IMR-90 (cell line): ENCODE results near the gene C5orf52. TPM values are rescaled to one million over a fixed set of nuclear protein-coding genes. Genes with fewer than 3 reads are reported as not detected.
"Not testable (repeated sequence)": the region's sequence is repeated elsewhere in the genome, so short reads cannot be mapped to it uniquely, and the experiment has no call there.

Experiments used
- ATAC-seq: fragments of 200-7000 bp; cut with Tn5 transposase; 2 replicates; pipeline ENCODE4 v1.9.1; 2020; ENCODE audit warnings: low read depth, mild to moderate bottlenecking, moderate library complexity
- BruUV-seq: library from RNA; stranded (reverse); fragments of 400-500 nt; replicated peaks from 2 replicates; lab custom pipeline; 2021; lab: Mats Ljungman, UMichigan
- CTCF ChIA-PET: fragments of 300-600 bp; formaldehyde crosslinking; extraction: SDS; loops from one replicate; lab custom pipeline; 2021; ENCODE audit warnings: antibody characterized with exemption; lab: Yijun Ruan, JAX
- POLR2A ChIA-PET: fragments of 300-600 bp; sonication (Branson Sonifier 250); formaldehyde crosslinking; loops from one replicate; lab custom pipeline; 2022; ENCODE audit warnings: antibody characterized with exemption; ENCODE audit not compliant: unreplicated experiment; lab: Charles Lee
- DNase-seq: peaks from one replicate; pipeline ENCODE4 v3.0.0; 2013
- H2AFZ ChIP-seq: replicated peaks from 2 replicates; pipeline ENCODE3; 2013; ENCODE audit warnings: low read length, mild to moderate bottlenecking; ENCODE audit not compliant: poor library complexity
- H2AK5ac ChIP-seq: 2 replicates; pipeline ENCODE4 v1.6.1; 2013; ENCODE audit warnings: low read depth, low read length, inconsistent platforms
- H2AK9ac ChIP-seq: replicated peaks from 2 replicates; pipeline ENCODE3; 2013; ENCODE audit warnings: mild to moderate bottlenecking, low read depth, low read length, moderate library complexity; ENCODE audit not compliant: poor library complexity
- H2BK120ac ChIP-seq: 2 replicates; pipeline ENCODE4 v1.6.1; 2013; ENCODE audit warnings: low read depth, low read length, inconsistent platforms
- H2BK15ac ChIP-seq: 3 replicates; pipeline ENCODE4 v1.6.1; 2013; ENCODE audit warnings: low read depth, low read length, inconsistent platforms
- H2BK20ac ChIP-seq: 2 replicates; pipeline ENCODE4 v1.6.1; 2013; ENCODE audit warnings: low read depth, mild to moderate bottlenecking, inconsistent platforms, low read length, moderate library complexity
- H2BK5ac ChIP-seq: 2 replicates; pipeline ENCODE4 v1.6.1; 2013; ENCODE audit warnings: mild to moderate bottlenecking, low read depth, low read length, inconsistent platforms; ENCODE audit not compliant: poor library complexity, severe bottlenecking
- H3K14ac ChIP-seq: replicated peaks from 2 replicates; pipeline ENCODE4 v1.6.1; 2013; ENCODE audit warnings: low read depth, low read length, inconsistent platforms
- H3K18ac ChIP-seq: 2 replicates; pipeline ENCODE4 v1.6.1; 2013; ENCODE audit warnings: low read depth, low read length, control low read depth
- H3K23ac ChIP-seq: 2 replicates; pipeline ENCODE4 v1.6.1; 2013; ENCODE audit warnings: low read depth, low read length, inconsistent platforms
- H3K27ac ChIP-seq: 2 replicates; pipeline ENCODE4 v1.5.1; 2013; ENCODE audit warnings: mild to moderate bottlenecking, control low read depth, low read length; ENCODE audit not compliant: insufficient read depth
- H3K27me3 ChIP-seq: 2 replicates; pipeline ENCODE4 v1.6.1; 2013; ENCODE audit warnings: low read length; ENCODE audit not compliant: control insufficient read depth, insufficient read depth
- H3K36me3 ChIP-seq: 2 replicates; pipeline ENCODE4 v1.6.1; 2013; ENCODE audit warnings: low read length, mixed read lengths; ENCODE audit not compliant: control insufficient read depth, insufficient read depth
- H3K4ac ChIP-seq: 2 replicates; pipeline ENCODE4 v1.6.1; 2013; ENCODE audit warnings: low read depth, low read length, inconsistent platforms
- H3K4me1 ChIP-seq: 2 replicates; pipeline ENCODE4 v1.6.1; 2013; ENCODE audit warnings: low read length, mixed read lengths; ENCODE audit not compliant: control insufficient read depth, insufficient read depth
- H3K4me2 ChIP-seq: 2 replicates; pipeline ENCODE4 v1.6.1; 2013; ENCODE audit warnings: low read depth, mild to moderate bottlenecking, control low read depth, low read length, moderate library complexity
- H3K4me3 ChIP-seq: 2 replicates; pipeline ENCODE4 v1.5.1; 2013; ENCODE audit warnings: low read depth, mild to moderate bottlenecking, control low read depth, low read length, moderate library complexity; ENCODE audit not compliant: insufficient read depth
- H3K56ac ChIP-seq: 2 replicates; pipeline ENCODE4 v1.6.1; 2013; ENCODE audit warnings: low read length, inconsistent platforms; ENCODE audit not compliant: insufficient read depth; ENCODE audit errors: extremely low read depth
- H3K79me1 ChIP-seq, 2 experiments: 2 replicates each; pipeline ENCODE4 v1.6.1; 2013; ENCODE audit warnings: low read length in 2 of 2, inconsistent platforms in 1 of 2, low read depth in 1 of 2
- H3K9ac ChIP-seq: 2 replicates; pipeline ENCODE4 v1.6.1; 2013; ENCODE audit warnings: low read depth, low read length, control low read depth
- H3K9me1 ChIP-seq: 2 replicates; pipeline ENCODE4 v1.6.1; 2013; ENCODE audit warnings: low read length, inconsistent platforms; ENCODE audit not compliant: insufficient read depth
- H3K9me3 ChIP-seq: 2 replicates; pipeline ENCODE4 v1.6.1; 2013; ENCODE audit warnings: low read length; ENCODE audit not compliant: control insufficient read depth, insufficient read depth
- H4K20me1 ChIP-seq: 2 replicates; pipeline ENCODE4 v1.6.1; 2013; ENCODE audit warnings: low read length, inconsistent platforms; ENCODE audit not compliant: insufficient read depth
- H4K5ac ChIP-seq: 2 replicates; pipeline ENCODE4 v1.6.1; 2013; ENCODE audit warnings: mild to moderate bottlenecking, low read depth, low read length, control low read depth
- H4K8ac ChIP-seq, 2 experiments: 2 replicates each; pipeline ENCODE4 v1.6.1; 2013; ENCODE audit warnings: low read depth in 2 of 2, low read length in 2 of 2, control low read depth in 1 of 2, inconsistent platforms in 1 of 2
- H4K91ac ChIP-seq: 2 replicates; pipeline ENCODE4 v1.6.1; 2013; ENCODE audit warnings: low read depth, low read length, inconsistent platforms; ENCODE audit not compliant: insufficient read depth
- WGBS, 2 experiments: methylation state at CpG; one replicate each; pipeline versions ENCODE4 v1.1.5 to v1.1.7; 2013; ENCODE audit warnings: missing lambda C conversion rate in 2 of 2; ENCODE audit not compliant: insufficient read length in 1 of 2; ENCODE audit errors: extremely low coverage in 2 of 2; 5-methylcytosine and 5-hydroxymethylcytosine counted together
- dilution Hi-C: fragments of 300-500 bp; cut with HindIII; formaldehyde crosslinking; loops from one replicate; pipeline ENCODE4 v1.14.3; 2018; ENCODE audit warnings: low sequenced_read_pairs; ENCODE audit not compliant: unreplicated experiment
- in situ Hi-C: fragments of 300-500 bp; cut with MboI; formaldehyde crosslinking; loops from 3 replicates; pipeline ENCODE4 v1.14.3; 2019; ENCODE audit warnings: low sequenced_read_pairs, inconsistent platforms, mixed read lengths
- intact Hi-C: fragments of 100-400 bp; cut with micrococcal nuclease; formaldehyde crosslinking; loops from 2 replicates; pipeline ENCODE4 v1.10.0; 2022
- polyA plus RNA-seq, 3 experiments: library from polyadenylated mRNA; depleted of rRNA; stranded (reverse); fragments of >200 nt; gene quantifications; 2 replicates each; pipeline ENCODE4 v1.2.3, GENCODE V29; 2012; ENCODE audit warnings: low replicate concordance in 1 of 3
- total RNA-seq: library from RNA; depleted of rRNA; stranded (reverse); fragments of >200 nt; gene quantifications from 2 replicates; pipeline ENCODE4 v1.2.3, GENCODE V29; 2012

Gene C5orf52
- total and polyA plus RNA-seq, 2 of the 4 experiments (the other 2 are of a cell fraction), result not detected

DNA sequence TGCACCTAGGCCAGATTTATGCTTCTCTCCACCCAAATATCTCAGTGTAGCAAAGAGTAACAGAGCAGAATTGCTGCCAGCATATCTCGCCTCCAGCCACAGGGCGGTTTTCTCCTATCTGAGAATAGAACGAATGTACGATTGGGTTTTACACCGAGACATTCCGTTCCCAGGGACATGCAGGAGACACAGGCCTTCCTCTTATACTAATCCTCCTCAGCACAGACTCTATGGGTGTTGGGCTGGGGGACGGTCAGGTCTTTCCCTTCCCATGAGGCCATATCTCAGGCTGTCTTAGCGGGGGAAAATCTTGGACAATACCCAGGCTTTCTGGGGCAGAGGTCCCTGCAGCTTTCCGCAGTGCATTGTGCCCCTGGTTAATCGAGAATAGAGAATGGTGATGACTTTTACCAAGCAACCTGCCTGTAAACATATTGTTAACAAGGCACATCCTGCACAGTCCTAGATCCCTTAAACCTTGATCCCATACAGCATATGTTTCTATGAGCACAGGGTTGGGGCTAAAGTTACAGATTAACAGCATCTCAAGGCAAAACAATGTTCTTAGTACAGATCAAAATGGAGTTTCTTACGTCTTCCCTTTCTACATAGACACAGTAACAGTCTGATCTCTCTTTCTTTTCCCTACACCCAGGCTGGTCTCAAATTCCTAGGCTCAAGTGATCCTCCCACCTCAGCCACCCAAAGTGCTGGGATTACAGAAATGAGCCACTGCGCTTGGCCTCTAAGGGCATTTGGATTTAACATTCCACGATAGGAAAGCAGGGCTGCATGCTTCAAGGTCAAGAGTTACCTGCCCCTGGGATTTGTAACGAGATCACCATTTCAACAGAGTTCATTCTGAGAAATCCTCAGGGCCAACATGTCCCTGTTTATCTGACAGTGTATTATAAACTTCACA lies 15.2 kb downstream of the C5orf52 start:
- CTCF ChIA-PET, H2AFZ ChIP-seq, H3K79me1 ChIP-seq, H4K5ac ChIP-seq, BruUV-seq, H3K4ac ChIP-seq, in situ Hi-C loops, H4K20me1 ChIP-seq, H3K9me3 ChIP-seq, H2BK120ac ChIP-seq, ATAC-seq, H3K23ac ChIP-seq, H4K91ac ChIP-seq, intact Hi-C loops, H4K8ac ChIP-seq, H3K4me3 ChIP-seq, H3K9me1 ChIP-seq, H3K27ac ChIP-seq, H2BK5ac ChIP-seq, H3K18ac ChIP-seq, H3K36me3 ChIP-seq, H3K56ac ChIP-seq, dilution Hi-C loops, H2BK15ac ChIP-seq, DNase-seq, H3K9ac ChIP-seq, H3K4me2 ChIP-seq, H3K27me3 ChIP-seq, H2BK20ac ChIP-seq, H3K4me1 ChIP-seq, H2AK9ac ChIP-seq, H2AK5ac ChIP-seq, H3K14ac ChIP-seq, POLR2A ChIA-PET: not testable (repeated sequence)
- 75% methylated on average over 4 of the region's 14 CpGs; no CpG with 5 or more reads in 1 of the 2 experiments for WGBS, 2 experiments
